Panc1 (cell line): ENCODE data around the gene ZNF165. TPM values are rescaled to one million over a fixed set of nuclear protein-coding genes. Genes with fewer than 3 reads are reported as not detected.

Experiments used
- ATAC-seq: fragments of 200-7000 bp; cut with Tn5 transposase; 2 replicates; pipeline ENCODE4 v1.9.1; 2020; ENCODE audit warnings: mild to moderate bottlenecking, moderate library complexity
- BruUV-seq: library from RNA; stranded (reverse); fragments of 400-500 nt; replicated peaks from 2 replicates; lab custom pipeline; 2021; lab: Mats Ljungman, UMichigan
- CTCF ChIA-PET: fragments of 300-600 bp; sonication (Branson Sonifier 250); formaldehyde crosslinking; loops from one replicate; lab custom pipeline; 2022; ENCODE audit warnings: antibody characterized with exemption; lab: Charles Lee
- POLR2A ChIA-PET: fragments of 300-600 bp; sonication (Branson Sonifier 250); formaldehyde crosslinking; loops from one replicate; lab custom pipeline; 2022; ENCODE audit warnings: antibody characterized with exemption; lab: Charles Lee
- DNase-seq: peaks from one replicate; pipeline ENCODE4 v3.0.0-alpha.2; 2010; ENCODE audit warnings: low read depth, low spot score
- H3K27ac ChIP-seq: 2 replicates; pipeline ENCODE4 v1.5.1; 2011; ENCODE audit warnings: mild to moderate bottlenecking, low read length, inconsistent platforms
- H3K27me3 ChIP-seq: fragments of 200-500 bp; sonication (Bioruptor generic); 2 replicates; pipeline ENCODE4 v1.6.0; 2014; ENCODE audit warnings: low read length, inconsistent platforms; ENCODE audit not compliant: control insufficient read depth, insufficient read depth
- H3K36me3 ChIP-seq: fragments of 200-500 bp; sonication (Bioruptor generic); 2 replicates; pipeline ENCODE4 v1.5.1; 2014; ENCODE audit warnings: inconsistent platforms, mild to moderate bottlenecking, low read length, moderate library complexity; ENCODE audit not compliant: control insufficient read depth, insufficient read depth
- H3K4me1 ChIP-seq: 2 replicates; pipeline ENCODE4 v1.5.1; 2011; ENCODE audit warnings: inconsistent platforms, mild to moderate bottlenecking, low read length, moderate library complexity; ENCODE audit not compliant: control insufficient read depth, insufficient read depth
- H3K4me3 ChIP-seq, 2 experiments: 2 replicates each; pipeline ENCODE4 v1.5.1; 2011 to 2012; ENCODE audit warnings: low read depth in 2 of 2, low read length in 2 of 2, mild to moderate bottlenecking in 2 of 2, inconsistent platforms in 1 of 2, moderate library complexity in 1 of 2
- H3K9me3 ChIP-seq: fragments of 200-500 bp; sonication (Bioruptor generic); 2 replicates; pipeline ENCODE4 v1.5.1; 2014; ENCODE audit warnings: low read depth, mild to moderate bottlenecking, inconsistent platforms, low read length, moderate library complexity; ENCODE audit not compliant: control insufficient read depth, insufficient read depth
- POLR2AphosphoS5 ChIP-seq: IDR thresholded peaks from 2 replicates; pipeline ENCODE4 v1.6.1; 2012; ENCODE audit warnings: mild to moderate bottlenecking, low read depth, low read length, moderate library complexity
- REST ChIP-seq, 2 experiments: IDR thresholded peaks; 2 replicates each; pipeline ENCODE4 v1.6.1; 2011 to 2012; ENCODE audit warnings: low read depth in 2 of 2, control low read depth in 1 of 2, low read length in 1 of 2, mild to moderate bottlenecking in 1 of 2, moderate library complexity in 1 of 2; ENCODE audit not compliant: insufficient read depth in 1 of 2
- SIN3A ChIP-seq: IDR thresholded peaks from 2 replicates; pipeline ENCODE4 v1.6.1; 2012; ENCODE audit warnings: low read depth, mild to moderate bottlenecking, low read length, moderate library complexity, borderline replicate concordance; ENCODE audit not compliant: insufficient read depth
- TCF7L2 ChIP-seq: IDR thresholded peaks from 2 replicates; pipeline ENCODE4 v1.6.1; 2011; ENCODE audit warnings: mild to moderate bottlenecking, low read depth, low read length, inconsistent platforms
- in situ Hi-C: cut with HindIII; loops from 2 replicates; pipeline ENCODE4 v1.10.0; 2016; ENCODE audit warnings: low sequenced_read_pairs, low pct_unique_long_range_greater_than_20kb
- intact Hi-C: fragments of 100-400 bp; cut with micrococcal nuclease; formaldehyde crosslinking; loops from one replicate; pipeline ENCODE4 v1.10.0; 2022; ENCODE audit not compliant: unreplicated experiment
- total RNA-seq: library from RNA; stranded (reverse); gene quantifications from one replicate; pipeline ENCODE4 v1.2.1, GENCODE V29; 2021; ENCODE audit not compliant: unreplicated experiment
- TF ChIP-seq, protein P1 (sequence below): fragments of 450-650 bp; IDR thresholded peaks from 2 replicates; pipeline ENCODE4 v1.5.1; 2017; ENCODE audit warnings: mild to moderate bottlenecking

The ZNF165 gene
- total RNA-seq, 1 experiment from 2014 or later = 4.2 TPM

- ATAC-seq = no peak
- BruUV-seq = no TSS peak
- in situ Hi-C loops = no loop called here
- ChIA-PET CTCF (no interaction called here), POLR2A (no interaction called here)
- no peak for DNase-seq
- Histone ChIP-seq H3K36me3 (no peaks in the 10 kb centered on the region), H3K27me3 (no peaks in the 10 kb centered on the region), H3K4me3 (no peak overlapping the region), H3K9me3 (no peaks in the 10 kb centered on the region), H3K27ac (no peak overlapping the region), H3K4me1 (peaks cover 9% of the 10 kb centered on the region)
- TF ChIP-seq POLR2AphosphoS5 (no peak), REST (IDR thresholded peaks at IDR 0.05; ENCODE audit: insufficient read depth in 1 of 2, low read depth in 2 of 2, low read length in 1 of 2) (no peak), SIN3A (no peak), TCF7L2 (no peak)
- TF ChIP-seq, protein P1, sequence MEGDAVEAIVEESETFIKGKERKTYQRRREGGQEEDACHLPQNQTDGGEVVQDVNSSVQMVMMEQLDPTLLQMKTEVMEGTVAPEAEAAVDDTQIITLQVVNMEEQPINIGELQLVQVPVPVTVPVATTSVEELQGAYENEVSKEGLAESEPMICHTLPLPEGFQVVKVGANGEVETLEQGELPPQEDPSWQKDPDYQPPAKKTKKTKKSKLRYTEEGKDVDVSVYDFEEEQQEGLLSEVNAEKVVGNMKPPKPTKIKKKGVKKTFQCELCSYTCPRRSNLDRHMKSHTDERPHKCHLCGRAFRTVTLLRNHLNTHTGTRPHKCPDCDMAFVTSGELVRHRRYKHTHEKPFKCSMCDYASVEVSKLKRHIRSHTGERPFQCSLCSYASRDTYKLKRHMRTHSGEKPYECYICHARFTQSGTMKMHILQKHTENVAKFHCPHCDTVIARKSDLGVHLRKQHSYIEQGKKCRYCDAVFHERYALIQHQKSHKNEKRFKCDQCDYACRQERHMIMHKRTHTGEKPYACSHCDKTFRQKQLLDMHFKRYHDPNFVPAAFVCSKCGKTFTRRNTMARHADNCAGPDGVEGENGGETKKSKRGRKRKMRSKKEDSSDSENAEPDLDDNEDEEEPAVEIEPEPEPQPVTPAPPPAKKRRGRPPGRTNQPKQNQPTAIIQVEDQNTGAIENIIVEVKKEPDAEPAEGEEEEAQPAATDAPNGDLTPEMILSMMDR = no peak
- intact Hi-C loops = no loop called here
Measured at GRCh38 chr6:28107506-28107905, 27.1 kb downstream of the ZNF165 start.

GRCh38 chr6:28111964-28112363 is 31.6 kb downstream of the ZNF165 start:
- BruUV-seq = no TSS peak
- Histone ChIP-seq H3K36me3 (peaks cover 2% of the 10 kb centered on the region; the same call in 1 of the 2 replicates), H3K27me3 (no peaks in the 10 kb centered on the region), H3K4me1 (no peaks in the 10 kb centered on the region), H3K4me3 (no peak overlapping the region), H3K27ac (no peak overlapping the region), H3K9me3 (no peaks in the 10 kb centered on the region)
- TF ChIP-seq, protein P1 = no peak
- TF ChIP-seq REST (IDR thresholded peaks at IDR 0.05; ENCODE audit: insufficient read depth in 1 of 2, low read depth in 2 of 2, low read length in 1 of 2) (no peak), POLR2AphosphoS5 (no peak), TCF7L2 (no peak), SIN3A (no peak)
- CTCF ChIA-PET = no interaction called here
- in situ Hi-C loops (no loop called here), intact Hi-C loops (no loop called here)
- POLR2A ChIA-PET = no interaction called here
- ATAC-seq (no peak), DNase-seq (no peak)
